NCI-H187 (cell line): ENCODE data around the gene RAD18.

Source experiments
- DNase-seq, 2 experiments: peaks; one replicate each; lab custom pipeline; 2025; lab: John Stamatoyannopoulos, UW

The RAD18 gene

GRCh38 chr3:8964436-8965370, 1.4 kb upstream of the RAD18 start:
- no peak for DNase-seq

GRCh38 chr3:8962226-8962861, 928 bp downstream of the RAD18 start:
- no peak for DNase-seq

GRCh38 chr3:8959668-8960067, 3.6 kb downstream of the RAD18 start:
- no peak for DNase-seq

- no peak for DNase-seq
Observed at GRCh38 chr3:8954938-8955763, 8.1 kb downstream of the RAD18 start.

- no peak for DNase-seq
Observed at GRCh38 chr3:8953313-8953712, 10.0 kb downstream of the RAD18 start.

GRCh38 chr3:8952130-8952529, 11.1 kb downstream of the RAD18 start:
- DNase-seq, result no peak

GRCh38 chr3:8945890-8946600, 17.2 kb downstream of the RAD18 start:
- no peak for DNase-seq

- no peak for DNase-seq
Observed at GRCh38 chr3:8942746-8943488, 20.4 kb downstream of the RAD18 start.

GRCh38 chr3:8942115-8942514, 21.2 kb downstream of the RAD18 start:
- no peak for DNase-seq

GRCh38 chr3:8938021-8938420, 25.3 kb downstream of the RAD18 start:
- DNase-seq, result no peak

- DNase-seq, result no peak
Observed at GRCh38 chr3:8937064-8938020, 25.9 kb downstream of the RAD18 start.

GRCh38 chr3:8932507-8932906, 30.8 kb downstream of the RAD18 start:
- DNase-seq, result no peak

GRCh38 chr3:8931342-8931741, 31.9 kb downstream of the RAD18 start:
- no peak for DNase-seq

GRCh38 chr3:8929860-8930259, 33.4 kb downstream of the RAD18 start:
- no peak for DNase-seq

GRCh38 chr3:8914491-8914890, 48.8 kb downstream of the RAD18 start:
- DNase-seq, result no peak

GRCh38 chr3:8911781-8912180, 51.5 kb downstream of the RAD18 start:
- no peak for DNase-seq

- no peak for DNase-seq
Observed at GRCh38 chr3:8909160-8909559, 54.1 kb downstream of the RAD18 start.

GRCh38 chr3:8903191-8903590, 60.1 kb downstream of the RAD18 start:
- no peak for DNase-seq

- no peak for DNase-seq
Observed at GRCh38 chr3:8900869-8901268, 62.4 kb downstream of the RAD18 start.

GRCh38 chr3:8899876-8900460, 63.3 kb downstream of the RAD18 start:
- DNase-seq, result no peak
